ENCODE results near the gene CBY3.
"Not testable (repeated sequence)": the region's sequence is repeated elsewhere in the genome, so short reads cannot be mapped to it uniquely, and the experiment has no call there.

The CBY3 gene

DNA sequence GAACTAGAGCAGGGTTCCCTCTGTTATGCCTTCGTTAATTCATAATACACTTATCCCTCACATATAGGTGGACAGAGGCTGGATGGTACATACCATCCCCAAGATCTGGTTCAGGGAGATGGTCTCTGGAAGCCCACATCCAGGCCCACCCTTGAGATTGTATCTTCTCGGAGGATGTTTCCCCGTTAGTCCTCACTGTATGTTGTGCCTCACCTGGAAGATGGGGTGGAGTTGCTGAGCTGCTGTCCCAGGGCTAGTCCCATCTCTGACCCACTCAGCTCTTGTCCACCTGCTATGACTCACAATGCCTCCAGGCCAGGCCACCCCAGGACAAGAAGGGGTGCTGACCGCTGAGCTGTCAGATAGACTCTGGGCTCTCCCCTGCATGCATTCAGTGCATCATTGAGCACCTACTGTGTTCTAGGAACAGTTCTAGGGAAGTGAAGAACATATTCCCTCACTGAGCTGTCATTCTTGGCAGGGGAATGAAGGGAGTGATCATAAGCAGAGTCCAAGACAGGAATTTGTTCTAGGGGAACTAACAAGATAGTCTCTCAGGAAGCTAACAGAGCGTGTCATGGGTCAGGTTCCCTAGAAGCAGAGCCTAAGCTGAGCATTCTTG is at the start of gene CBY3:
Gene CBY3 (minus strand): TSS at position 255 of the 622 bp plus-strand sequence. CDS start 116 bp downstream, at position 139.
- DNase-seq (ENCODE audit: low read depth, low spot score): no peak

DNA sequence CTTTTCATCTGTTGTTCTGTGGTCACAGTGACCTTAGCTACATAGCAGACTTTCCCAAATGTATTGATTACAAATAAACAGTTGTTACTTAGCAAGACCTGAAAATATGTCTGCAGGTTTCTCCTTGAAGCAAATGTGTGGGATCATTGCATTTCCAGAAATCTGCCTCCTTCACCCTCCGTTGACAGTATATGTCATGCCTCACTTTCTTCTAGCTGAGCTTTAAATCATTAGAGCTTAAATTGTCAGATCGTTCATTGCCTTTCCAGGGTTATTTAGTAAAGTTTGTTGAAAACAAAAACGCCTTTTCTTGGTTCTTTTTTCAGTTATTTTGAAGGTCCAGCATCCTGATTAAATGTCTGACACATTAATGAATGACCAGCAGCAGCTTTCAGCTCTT is 49.5 kb upstream of the CBY3 start:
- no peak for DNase-seq (ENCODE audit: low read depth, low spot score)

DNA sequence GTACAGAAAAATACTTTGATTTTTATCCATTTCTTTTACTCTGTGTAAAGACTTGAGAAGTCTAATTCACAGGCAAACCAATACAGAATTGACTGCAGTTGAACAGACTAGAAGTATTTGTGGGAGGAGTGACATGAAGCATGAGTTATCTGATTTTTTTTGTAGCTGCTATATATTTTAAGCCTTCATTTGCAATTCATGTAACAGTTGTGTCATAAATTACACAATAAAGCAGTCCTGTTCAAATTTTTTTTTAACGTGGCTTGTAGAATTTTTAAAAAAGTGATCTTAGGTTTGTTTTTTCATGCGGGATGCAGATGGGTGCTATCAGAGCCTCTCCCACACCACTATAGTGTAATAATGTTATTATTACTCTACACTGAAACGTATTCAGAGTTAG is 48.9 kb upstream of the CBY3 start:
- DNase-seq (ENCODE audit: low read depth, low spot score): no peak

DNA sequence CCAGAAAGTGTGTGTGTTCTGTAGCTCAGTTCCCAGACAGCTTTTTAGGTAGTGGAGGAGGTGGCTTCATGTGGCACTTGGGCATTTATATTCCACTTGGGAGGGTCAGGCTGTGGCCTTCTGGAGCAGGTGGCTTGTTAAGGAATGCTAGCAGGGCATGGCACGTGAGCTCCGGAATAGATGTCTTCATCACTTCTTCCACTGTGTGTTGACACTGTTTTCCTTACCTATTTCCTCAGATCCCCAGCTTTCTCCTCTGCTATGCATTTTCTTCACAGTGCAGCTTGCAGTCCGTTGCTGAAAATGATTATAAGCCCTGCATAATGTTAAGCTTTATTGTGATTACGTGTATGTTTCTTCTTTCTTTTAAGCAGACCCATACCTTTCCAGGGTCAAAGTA is 48.5 kb upstream of the CBY3 start:
- DNase-seq (ENCODE audit: low read depth, low spot score): no peak

DNA sequence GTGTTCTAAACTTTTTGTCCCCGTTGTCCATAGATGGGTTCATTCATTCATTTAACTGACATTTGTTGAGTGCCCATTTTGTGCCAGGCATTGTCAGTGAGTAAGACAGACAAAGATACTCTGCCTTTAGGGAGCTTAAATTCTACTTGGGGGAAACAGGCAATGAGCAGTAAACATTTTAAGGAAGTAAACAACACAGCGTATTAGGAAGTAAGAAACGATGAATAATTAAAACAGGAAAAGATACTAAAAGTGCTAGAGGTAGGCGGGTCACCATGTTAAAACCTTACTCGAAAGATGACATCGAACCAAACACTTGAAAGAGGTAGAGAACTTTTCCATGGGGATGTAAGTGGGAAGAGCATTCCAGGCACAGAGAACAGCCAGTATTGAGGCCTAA is 46.3 kb upstream of the CBY3 start:
- DNase-seq (ENCODE audit: low read depth, low spot score): no peak

DNA sequence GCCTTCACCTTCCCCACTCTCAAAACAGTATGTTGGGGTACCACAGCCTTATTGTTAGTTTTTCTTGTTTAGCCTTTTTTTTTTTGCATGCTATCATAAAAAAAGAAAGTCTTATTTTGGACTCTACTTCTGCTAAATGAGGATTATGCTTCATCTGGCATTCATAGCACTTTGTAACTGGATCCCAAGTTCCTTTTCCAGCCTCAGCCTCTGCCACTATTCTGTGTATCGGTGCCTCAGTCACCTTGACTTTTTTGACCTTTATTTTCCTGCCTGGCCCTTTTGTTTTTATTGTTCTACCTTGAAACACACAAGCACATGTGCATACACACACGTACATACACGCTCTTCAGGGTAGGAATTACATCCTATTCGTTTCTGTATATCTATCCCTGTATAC is 43.3 kb upstream of the CBY3 start:
- no peak for DNase-seq (ENCODE audit: low read depth, low spot score)

DNA sequence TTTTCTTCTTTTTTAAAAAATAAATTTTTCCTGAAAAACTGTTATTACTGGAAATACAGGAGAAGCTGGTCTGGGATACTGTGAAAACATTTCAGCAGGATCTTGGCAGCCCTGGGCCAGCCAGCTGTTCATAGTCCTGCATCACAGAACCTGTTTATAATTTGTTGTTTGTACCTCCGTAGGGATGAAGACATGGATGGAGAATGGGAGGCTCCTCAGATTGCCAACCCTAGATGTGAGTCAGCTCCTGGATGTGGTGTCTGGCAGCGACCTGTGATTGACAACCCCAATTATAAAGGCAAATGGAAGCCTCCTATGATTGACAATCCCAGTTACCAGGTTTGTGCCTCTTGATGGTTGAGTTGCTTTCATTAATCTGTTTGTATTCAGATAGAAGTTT is 39.4 kb upstream of the CBY3 start:
- no peak for DNase-seq (ENCODE audit: low read depth, low spot score)

DNA sequence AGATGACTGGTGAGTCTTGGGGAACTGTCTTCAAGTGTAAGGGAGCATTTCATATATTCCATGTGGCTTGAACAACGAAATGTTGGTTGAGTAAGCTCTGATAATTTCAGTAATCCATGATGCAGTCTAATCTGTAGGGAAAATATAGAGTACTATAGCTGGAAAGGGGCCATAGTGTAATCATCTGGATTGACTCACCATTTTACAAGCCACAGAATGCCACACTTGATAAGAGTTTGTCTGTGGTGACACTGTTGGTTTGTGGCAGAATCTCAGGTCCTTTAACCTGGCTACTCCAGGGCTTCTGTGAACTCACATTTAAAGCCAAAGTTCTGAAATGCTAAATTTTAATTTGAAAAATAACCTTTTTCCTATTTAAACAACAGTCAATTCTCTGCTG is 35.5 kb upstream of the CBY3 start:
- DNase-seq (ENCODE audit: low read depth, low spot score): no peak

DNA sequence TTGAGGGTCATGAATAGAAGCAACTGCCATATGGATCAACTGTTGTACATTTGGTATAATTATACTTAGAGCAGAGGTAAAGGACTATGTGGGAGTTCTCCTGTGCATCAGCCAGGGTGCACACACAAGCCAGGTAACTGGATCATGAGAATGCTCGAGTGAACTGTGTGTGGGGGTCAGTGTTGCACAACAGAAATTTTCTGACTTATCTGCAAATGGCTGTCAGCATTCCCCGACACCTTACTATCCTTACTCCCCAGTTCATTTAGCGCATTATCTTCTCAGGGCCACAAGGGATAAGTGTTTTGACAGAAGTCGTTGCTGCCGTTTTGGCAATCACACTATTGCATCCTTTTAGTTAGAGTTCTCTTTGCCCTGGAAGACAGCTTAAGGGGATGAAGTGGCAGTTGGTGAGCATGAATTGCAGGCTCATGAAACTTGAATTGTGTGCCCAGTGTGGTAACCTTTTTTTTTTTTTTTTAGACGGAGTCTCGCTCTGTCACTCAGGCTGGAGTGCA is 19.6 kb upstream of the CBY3 start:
- DNase-seq (ENCODE audit: low read depth, low spot score): no peak

DNA sequence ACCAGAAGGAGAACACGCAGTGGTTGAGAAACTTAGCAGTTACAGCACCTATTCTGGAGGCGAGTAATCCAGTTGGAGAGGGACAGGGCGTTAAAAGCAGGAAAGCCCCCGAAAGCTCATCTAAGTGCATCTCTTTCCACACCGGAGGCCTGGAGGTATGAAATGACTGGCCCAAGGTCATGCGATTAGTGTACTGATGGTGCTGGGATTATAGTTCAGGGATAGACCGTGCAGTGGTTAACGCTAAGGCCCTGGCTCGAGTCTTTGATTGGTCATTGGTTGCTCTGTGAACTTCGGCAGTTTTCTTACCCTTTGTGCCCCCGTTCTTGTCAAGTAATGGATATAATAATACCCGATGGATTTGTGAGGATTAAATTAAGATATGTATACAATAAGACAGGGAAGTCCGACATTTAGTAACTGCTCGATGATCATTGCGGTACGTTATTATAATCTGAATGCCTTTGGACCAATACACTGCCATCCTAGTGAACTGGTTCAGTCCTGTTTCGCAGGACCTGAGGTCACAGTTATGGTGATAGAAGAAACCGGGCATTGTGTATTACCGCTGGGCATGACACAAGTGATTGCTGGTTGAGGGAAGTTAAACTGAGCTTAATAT is 18.9 kb upstream of the CBY3 start:
- peak; percentile 35 for DNase-seq (ENCODE audit: low read depth, low spot score)

DNA sequence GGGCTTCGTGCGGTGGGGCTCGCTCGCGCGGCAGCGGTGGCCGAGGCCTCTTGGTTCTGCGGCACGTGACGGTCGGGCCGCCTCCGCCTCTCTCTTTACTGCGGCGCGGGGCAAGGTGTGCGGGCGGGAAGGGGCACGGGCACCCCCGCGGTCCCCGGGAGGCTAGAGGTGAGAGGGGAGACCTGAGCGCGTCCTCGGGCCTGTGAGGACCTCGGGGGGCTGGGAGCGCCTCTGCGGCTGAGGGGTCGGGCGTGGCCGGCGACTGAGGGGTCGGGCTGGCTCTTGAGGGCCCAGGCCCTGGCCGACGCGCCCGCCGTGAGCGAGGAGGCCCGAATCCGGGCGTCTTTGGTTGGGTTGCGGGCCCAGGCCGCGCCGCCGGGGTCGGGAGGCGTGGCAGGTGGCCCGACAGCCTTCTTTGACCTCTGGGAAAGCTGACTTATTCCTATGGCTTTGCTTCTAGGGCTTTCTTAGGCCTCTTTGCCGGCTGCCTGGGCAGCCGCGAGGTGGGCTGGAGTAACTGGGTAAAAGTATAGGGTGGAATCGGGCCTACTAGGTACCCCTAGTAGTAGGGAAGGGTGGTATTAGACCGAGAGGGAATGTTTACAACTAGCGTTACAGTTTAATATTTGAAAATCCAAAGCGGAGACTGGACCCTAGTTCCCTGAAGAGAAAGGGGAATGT is 18.2 kb upstream of the CBY3 start, which contains the start of gene CANX:
Gene CANX (plus strand): TSS at position 33 of the 681 bp plus-strand sequence. CDS start 6,715 bp downstream, outside the sequence.
- DNase-seq (ENCODE audit: low read depth, low spot score): no peak

DNA sequence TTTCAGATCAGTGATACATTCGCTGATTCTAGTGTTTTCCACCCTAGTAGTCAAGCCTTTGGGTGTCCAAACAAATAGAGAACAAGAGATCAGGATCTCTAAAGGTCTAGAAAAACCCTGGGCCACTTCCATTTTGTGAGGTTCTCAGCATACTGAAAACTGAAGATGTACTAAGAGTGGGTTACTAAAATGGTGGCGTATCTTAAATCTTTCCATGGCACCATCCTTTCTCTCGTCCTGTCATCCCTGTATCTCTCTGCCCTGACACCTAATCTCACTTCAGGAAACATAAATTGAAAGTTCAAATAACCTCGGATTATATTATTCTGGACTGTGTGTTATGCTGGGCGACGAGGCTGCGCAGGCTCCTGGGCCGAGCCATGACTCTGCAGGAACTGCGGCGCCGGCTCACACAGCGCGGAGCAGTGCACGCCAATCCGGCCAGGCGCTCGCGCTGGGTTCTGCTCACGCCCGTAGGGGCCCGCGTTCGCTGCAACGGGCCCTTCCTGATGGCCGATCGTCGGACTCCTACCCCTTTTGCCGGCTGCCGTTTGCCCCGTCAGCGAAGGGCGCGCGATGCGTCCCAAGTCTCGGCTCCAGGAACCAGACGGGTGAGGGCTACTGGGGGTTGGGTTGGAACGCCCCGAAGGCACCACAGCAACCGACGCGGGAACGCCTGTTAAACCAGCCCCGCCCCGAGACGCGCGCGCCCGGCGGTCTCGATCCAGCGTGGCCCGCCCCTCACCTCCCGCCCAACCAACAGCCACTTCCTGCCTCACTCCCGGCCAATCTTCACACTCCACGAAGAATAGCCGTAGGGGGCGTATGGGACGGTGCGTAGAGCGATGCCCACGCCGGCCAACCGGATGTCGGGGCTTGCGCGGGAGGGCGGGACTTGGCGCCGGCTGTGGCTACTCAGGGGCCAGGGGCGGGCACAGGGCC is 17.4 kb upstream of the CBY3 start:
- DNase-seq (ENCODE audit: low read depth, low spot score): peak; percentile 100

DNA sequence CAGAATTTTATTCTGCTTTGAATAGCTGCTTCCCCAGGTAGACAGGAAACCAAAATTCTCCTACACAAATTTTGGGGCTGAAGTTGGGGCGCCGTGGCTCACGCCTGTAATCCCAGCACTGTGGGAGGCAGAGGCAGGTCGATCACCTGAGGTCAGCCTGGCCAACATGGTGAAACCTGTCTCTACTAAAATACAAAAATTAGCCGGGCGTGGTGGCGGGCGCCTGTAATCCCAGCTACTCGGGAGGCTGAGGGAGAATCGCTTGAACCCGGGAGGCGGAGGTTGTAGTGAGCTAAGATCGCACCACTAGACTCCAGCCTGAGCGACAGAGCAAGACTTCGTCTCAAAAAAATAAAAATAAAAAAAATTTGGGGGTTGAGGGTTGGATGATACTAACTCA is 16.7 kb upstream of the CBY3 start:
- DNase-seq (ENCODE audit: low read depth, low spot score): not testable (repeated sequence)

DNA sequence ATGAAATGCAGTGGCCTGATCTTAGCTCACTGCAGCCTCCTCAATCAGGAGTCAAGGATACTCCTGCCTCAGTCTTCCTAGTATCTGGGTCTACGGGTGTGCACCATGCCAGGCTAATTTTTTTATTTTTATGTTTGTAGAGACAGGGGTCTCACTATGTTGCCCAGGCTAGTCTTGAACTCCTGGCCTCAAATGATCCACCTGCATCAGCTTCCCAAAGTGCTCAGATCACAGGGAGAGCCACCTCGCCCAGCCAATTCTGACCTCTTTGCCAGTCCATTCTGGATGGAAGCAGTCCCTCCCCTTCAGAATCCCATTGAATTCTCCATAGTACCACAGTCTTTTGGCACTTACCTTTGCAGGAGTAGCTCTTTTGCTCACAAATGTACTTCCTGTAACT is 16.3 kb upstream of the CBY3 start:
- DNase-seq (ENCODE audit: low read depth, low spot score): no peak

DNA sequence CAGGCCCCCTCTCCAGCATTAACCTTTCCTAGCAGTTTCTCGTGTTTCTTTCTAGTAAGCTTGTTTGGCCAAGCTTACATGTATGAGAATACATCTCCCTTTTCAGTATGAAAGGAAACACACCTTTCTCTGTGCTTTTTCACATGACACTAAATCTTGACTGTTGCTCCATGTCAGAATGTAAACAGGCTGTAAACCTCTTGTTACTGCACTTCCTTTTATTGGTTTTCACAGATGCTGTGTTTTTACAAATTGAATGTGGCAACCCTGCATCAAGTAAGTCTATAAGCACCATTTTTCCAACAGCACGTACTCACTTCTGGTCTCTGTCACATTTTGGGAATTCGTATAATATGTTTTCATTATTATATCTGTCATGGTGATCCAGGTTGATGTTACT is 15.8 kb upstream of the CBY3 start:
- DNase-seq (ENCODE audit: low read depth, low spot score): no peak

DNA sequence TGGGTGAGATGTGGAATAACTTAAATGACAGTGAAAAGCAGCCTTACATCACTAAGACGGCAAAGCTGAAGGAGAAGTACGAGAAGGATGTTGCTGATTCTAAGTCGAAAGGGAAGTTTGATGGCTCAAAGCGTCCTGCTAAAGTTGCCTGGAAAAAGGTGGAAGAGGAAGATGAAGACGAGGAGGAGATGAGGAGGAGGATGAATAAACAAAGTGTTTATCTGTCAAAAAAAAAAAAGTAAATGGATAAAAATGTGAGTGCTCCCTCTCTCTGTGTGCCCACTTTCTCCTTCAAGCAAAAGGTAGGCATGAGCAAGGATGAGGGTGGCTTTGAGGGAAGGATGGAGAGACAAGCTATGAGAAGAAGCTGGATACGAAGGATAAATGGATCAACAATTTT is 13.7 kb upstream of the CBY3 start:
- no peak for DNase-seq (ENCODE audit: low read depth, low spot score)

DNA sequence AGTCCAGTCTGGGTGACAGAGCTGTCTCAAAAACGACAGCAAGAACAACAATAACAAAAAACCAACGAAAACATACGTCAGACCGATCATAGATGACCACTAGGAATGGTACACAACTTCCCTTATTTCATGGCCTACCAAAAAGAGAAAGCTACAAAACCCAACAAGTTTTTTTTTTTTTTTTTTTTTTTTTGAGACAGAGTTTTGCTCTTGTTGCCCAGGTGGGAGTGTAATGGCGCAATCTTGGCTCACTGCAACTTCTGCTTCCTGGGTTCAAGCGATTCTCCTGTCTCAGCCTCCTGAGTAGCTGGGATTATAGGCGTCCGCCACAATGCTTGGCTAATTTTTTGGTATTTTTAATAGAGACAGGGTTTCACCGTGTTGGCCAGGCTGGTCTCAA is 8.4 kb upstream of the CBY3 start:
- DNase-seq (ENCODE audit: low read depth, low spot score): not testable (repeated sequence)

DNA sequence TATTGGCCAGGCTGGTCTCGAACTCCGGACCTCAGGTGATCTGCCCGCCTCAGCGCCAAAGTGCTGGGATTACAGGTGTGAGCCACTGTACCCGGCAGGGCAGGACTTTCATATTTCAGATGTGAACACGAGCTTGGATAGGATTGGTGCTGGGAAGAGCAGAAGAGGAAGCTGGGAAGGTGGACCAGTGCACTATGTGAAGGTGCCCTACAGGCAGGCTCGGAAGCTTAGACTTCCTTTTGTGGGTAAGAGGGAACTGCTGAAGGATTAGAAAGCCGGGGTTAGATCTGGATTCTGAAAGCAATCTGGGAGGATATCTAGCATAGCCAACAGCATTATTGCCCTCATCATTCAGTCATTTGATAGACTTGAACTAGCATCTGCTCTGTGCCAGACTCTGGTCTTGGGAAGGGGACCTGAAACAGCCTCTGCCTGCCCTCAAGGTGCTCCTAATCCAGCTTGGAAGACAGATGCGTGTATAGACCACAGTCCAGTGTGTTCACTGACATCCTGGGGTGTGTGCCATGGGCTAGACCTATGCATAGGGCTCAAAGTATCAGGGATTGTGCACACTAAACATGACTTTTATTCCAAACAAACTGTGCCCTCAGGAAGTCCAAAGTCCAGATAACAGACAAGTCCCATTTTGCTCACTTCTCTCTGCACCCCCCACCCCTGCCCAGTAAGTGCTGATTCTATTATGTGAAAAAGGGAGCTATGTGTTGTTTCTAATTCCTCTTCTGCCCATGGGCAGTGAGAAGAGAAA is 637 bp downstream of the CBY3 start:
- no peak for DNase-seq (ENCODE audit: low read depth, low spot score)

DNA sequence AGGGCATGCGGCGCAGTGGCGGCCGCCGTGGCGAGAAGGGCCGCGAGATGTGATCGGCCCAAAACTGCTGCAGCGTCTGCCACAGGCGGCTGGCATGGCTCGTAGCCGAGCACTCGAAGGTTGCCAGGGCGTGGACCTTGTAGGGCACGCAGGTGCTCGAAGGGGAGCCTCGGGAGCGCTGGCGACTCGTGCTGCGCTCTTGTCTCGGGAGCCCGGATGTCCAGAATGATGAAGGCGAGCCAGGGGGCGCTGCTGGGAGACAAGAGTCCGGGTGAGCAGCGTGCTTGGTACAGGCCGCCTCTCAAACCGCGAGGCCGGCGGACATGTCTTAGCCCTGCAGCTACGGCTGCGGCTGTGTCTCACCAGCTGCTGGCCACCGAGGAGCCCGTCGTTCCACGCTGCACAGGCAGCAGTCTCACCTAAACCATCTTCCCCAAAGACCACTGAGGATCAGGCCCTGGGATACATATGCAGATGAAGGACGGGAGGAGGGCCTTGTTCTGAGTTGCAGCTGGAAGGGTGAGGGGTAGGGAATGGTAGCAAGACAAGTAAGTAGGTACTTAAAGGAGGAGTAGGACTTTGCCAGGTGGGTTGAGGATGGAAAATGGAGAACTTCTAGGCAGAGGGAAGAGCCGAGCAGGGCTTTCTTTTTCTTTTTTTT is 1.7 kb downstream of the CBY3 start:
- peak; percentile 92 for DNase-seq (ENCODE audit: low read depth, low spot score)

DNA sequence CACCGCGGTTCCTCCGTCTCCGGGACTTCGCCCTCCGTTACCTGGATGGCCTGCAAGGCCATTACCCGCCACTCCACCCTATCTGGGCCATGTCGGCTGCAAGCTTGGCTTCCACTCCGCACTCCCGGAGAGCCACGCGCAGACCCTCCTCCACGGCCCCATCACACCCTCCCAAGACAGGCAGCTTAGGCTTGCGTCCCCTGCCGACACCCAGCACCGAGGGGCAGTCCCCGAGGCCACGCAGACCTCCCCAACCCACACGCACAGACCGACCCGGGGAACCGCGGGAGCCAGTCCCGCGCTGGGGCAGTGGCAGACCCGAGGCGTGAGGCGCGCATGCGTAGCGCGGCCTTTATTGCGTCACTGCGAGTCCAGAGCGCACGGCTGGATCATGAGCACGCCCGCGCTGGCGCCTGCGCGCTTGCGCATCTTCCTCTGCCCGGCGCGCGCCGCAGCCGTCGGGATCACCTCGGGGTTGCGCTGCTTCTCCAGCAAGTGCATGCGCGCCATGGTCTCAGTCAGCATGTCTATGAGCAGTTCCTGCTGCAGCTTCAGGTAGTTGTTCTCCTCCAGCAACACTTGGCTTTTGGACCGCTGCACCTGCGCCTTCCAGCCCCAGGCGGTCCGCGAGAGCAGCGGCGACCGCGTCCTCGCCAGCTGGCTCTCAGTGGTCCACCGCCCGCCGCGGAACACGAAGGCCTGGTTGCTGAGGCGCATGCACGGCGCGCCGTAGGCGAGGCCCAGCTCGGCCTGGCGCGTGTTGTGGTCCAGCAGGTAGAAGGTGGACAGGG is 2.4 kb downstream of the CBY3 start:
- DNase-seq (ENCODE audit: low read depth, low spot score): peak; percentile 97

All from ELF-1 (cell line).